Measurements from ENCODE around the gene TAMALIN.

TAMALIN gene

GRCh38 chr12:51994959-51995358 is 11.8 kb upstream of the TAMALIN start:
- DNase-seq (ENCODE audit: low read depth) = no peak
- no peak for TF ChIP-seq CTCF (IDR thresholded peaks at IDR 0.05; ENCODE audit: insufficient read depth, low read depth, low read length, missing control alignments)
- H3K4me3 ChIP-seq (ENCODE audit: low read depth, low read length) = no peak overlapping the region

GRCh38 chr12:51997136-51997535 is 9.6 kb upstream of the TAMALIN start:
- no peak overlapping the region for H3K4me3 ChIP-seq (ENCODE audit: low read depth, low read length)
- no peak for DNase-seq (ENCODE audit: low read depth)
- TF ChIP-seq CTCF (IDR thresholded peaks at IDR 0.05; ENCODE audit: insufficient read depth, low read depth, low read length, missing control alignments) = no peak

DNA sequence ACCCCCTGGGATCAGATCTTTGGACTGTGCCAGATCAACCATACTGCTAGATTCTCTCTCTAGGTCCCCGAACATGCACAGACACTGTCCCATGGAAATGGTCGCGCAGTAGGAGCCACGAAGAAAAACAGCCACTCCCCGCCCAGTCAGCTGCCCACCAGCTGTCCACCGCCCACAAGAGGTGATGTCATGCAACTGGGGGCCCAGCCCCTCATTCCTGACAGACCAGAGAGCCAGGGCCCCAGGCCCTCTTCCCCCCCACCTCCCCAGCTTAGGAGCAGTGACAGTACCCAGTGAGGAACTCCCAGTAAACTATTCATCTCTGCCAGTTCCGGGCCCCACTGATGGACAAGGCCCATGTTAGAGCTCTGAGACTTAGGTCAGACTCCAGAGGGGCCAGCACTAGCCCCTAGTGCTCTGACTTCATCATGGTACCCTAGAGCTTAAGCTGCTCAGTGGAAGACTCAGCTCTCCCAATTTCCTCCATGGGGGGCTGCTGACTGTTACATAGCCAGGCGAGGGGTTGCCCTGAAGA is 3.7 kb upstream of the TAMALIN start:
- DNase-seq (ENCODE audit: low read depth) = no peak
- no peak for TF ChIP-seq CTCF (IDR thresholded peaks at IDR 0.05; ENCODE audit: insufficient read depth, low read depth, low read length, missing control alignments)

DNA sequence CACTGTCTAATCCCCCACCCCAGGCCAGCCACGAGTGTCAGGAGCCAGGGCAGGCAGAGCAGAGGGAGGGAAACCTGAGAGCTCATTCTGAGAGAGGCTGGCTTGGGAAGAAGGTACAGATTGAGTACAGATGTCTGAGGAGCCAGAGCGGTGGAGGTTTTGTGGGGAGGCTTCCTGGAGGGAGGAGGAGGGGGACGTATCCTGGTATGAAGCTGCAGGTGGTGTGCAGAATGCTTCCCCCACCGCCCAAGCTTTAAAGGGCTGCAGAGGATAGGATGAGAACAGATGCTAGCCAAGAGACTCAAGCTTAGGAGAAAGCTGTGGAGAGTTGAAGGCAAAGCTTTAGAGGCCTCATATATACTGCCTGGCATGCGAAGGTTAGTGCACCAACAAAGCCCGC is 3.2 kb upstream of the TAMALIN start:
- no peak for TF ChIP-seq CTCF (IDR thresholded peaks at IDR 0.05; ENCODE audit: insufficient read depth, low read depth, low read length, missing control alignments)
- no peak overlapping the region for H3K4me3 ChIP-seq (ENCODE audit: low read depth, low read length)
- no peak for DNase-seq (ENCODE audit: low read depth)

More for the DNA sequence above, 3.7 kb upstream of the TAMALIN start:
- H3K4me3 ChIP-seq (ENCODE audit: low read depth, low read length) = no peak overlapping the region

DNA sequence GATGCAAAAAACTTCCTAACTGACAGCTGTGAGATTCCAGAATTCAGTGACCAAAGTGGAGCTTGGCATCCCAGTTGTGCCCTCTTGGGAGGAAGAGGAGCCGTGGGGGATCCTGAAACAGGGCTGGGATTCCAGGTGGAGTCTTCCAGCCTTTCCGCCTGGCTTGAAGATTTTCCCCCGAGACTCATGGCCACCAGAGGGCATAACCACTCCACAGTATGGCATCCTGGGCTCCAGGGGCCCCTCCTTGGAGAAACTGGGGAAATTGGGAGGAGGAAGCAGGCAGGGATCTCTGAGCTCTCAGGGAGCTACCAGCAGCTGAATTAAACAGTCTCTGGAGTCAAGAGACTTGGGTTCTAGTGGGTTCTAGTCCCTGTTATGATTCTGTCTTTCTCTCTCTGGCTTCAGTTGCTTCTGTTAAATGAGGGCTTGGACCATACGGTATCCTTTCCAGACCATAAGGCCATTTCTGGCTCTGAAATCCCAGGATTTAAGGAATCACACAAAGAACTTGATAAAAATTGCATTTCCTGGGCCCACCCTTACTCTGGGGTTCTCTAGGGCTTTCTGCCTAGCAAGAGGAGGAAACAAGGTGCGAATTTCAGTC is 2.6 kb upstream of the TAMALIN start:
- TF ChIP-seq CTCF (IDR thresholded peaks at IDR 0.05; ENCODE audit: insufficient read depth, low read depth, low read length, missing control alignments) = peak; percentile 50
- no peak for DNase-seq (ENCODE audit: low read depth)
- no peak overlapping the region for H3K4me3 ChIP-seq (ENCODE audit: low read depth, low read length)

- no peak for DNase-seq (ENCODE audit: low read depth)
- H3K4me3 ChIP-seq (ENCODE audit: low read depth, low read length) = no peak overlapping the region
- no peak for TF ChIP-seq CTCF (IDR thresholded peaks at IDR 0.05; ENCODE audit: insufficient read depth, low read depth, low read length, missing control alignments)
Measured at GRCh38 chr12:52005218-52005902, 1.4 kb upstream of the TAMALIN start.

Measured in GM12865 (cell line).